ENCODE measurements around the gene SLC16A3.

The SLC16A3 gene

DNA sequence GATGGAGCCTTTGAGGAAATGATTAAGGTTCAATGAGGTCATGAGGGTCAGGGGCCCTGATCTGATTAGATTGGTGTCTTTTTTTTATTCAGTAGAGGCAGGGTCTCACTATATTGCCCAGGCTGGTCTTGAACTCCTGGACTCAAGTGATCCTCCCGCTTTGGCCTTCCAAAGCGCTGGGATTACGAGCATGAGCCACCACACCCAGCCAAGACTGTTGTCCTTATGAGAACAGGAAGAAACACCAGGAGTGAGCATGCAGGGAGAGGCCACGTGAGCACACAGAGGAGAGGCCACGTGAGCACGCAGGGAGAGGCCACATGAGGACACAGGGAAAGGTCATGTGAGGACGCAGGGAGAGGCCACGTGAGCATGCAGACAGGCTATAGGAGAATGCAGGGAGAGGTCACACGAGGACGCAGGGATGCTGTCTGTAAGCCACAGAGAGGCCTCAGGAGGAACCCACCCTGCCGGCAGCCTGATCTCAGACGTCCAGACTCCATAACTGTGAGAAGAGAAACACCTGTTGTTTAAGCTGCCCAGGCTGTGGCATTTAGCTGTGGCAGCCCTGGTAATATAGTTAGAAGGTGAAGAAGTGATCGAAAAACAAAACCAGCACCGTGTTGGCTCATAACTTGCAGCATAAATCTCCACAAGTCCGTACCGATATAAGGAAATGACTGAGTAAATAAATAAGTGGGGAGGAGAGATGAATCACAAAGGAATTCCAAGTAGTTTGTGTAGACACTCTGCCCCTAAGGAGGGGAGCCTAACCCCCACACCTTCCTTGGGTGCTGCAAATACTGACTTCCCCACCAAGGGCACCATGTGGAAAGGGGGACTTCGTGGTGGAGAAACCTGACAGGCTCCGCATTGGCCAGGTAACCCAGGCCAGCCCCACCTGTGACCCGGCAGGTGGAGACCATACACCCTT is 59.3 kb downstream of the SLC16A3 start:
- DNase-seq = no peak
